RWPE1 (cell line): ENCODE results near the gene SLC39A11.

Experiments used
- CTCF ChIA-PET: fragments of 350-600 bp; sonication (Branson Sonifier 250); formaldehyde crosslinking; extraction: SDS; loops from one replicate; lab custom pipeline; 2021; lab: Yijun Ruan, JAX
- POLR2A ChIA-PET: fragments of 400-600 bp; formaldehyde crosslinking; extraction: SDS; loops from one replicate; lab custom pipeline; 2020; ENCODE audit warnings: antibody characterized with exemption; ENCODE audit not compliant: low non-redundant PET; lab: Yijun Ruan, JAX
- DNase-seq: peaks from one replicate; pipeline ENCODE4 v3.0.0; 2012; ENCODE audit warnings: low spot score
- H3K27ac ChIP-seq: fragments of 450-650 bp; 2 replicates; pipeline ENCODE4 v1.5.1; 2017
- TF ChIP-seq, protein P1 (sequence below): fragments of 450-650 bp; conservative IDR thresholded peaks from 2 replicates; pipeline ENCODE4 v1.5.1; 2017; ENCODE audit warnings: low read depth, mild to moderate bottlenecking

Gene SLC39A11

DNA sequence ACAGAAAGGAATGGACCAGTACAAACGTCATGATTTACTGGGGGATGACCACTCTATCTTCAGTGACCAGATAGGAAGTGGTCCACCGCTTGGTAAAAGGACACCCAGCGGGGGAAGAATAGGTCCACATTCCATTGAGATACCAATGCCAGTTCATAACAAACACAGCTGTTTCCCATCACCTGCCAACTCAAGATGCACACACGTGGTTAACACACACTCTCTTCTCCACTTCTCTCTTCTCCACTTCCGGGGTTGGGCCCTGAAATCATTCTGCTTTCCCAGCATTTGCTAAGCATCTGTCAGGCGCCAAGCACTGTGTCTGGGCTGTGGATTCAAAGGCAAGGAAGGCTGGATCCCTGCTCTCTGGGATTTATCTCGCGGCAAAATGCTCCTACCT, 175.5 kb downstream of the SLC39A11 start:
- no peak overlapping the region for H3K27ac ChIP-seq
- CTCF ChIA-PET = no interaction called here
- TF ChIP-seq, protein P1, sequence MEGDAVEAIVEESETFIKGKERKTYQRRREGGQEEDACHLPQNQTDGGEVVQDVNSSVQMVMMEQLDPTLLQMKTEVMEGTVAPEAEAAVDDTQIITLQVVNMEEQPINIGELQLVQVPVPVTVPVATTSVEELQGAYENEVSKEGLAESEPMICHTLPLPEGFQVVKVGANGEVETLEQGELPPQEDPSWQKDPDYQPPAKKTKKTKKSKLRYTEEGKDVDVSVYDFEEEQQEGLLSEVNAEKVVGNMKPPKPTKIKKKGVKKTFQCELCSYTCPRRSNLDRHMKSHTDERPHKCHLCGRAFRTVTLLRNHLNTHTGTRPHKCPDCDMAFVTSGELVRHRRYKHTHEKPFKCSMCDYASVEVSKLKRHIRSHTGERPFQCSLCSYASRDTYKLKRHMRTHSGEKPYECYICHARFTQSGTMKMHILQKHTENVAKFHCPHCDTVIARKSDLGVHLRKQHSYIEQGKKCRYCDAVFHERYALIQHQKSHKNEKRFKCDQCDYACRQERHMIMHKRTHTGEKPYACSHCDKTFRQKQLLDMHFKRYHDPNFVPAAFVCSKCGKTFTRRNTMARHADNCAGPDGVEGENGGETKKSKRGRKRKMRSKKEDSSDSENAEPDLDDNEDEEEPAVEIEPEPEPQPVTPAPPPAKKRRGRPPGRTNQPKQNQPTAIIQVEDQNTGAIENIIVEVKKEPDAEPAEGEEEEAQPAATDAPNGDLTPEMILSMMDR = no peak
- DNase-seq = no peak
- POLR2A ChIA-PET = no interaction called here

DNA sequence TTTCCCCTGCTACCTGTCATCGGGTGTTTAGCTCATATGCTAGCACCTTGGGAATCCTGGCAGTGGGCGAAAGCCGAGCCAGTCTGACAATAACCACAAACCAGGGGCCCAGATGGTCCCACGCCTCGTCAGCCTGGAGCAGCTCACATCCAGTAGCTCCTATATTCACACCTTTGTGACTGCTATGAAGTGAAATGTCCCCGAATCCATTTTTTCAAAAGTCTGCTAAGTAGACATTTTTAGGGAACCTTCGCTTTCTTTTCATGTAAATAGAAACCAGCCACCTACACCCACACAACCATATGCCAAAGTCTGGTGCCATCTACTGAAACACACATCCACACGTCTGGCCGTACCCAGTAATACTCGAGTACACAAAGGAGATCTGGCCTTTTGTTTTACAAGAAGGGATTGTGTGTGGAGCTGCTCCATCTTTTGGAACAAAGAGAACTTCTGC, 176.8 kb downstream of the SLC39A11 start:
- CTCF ChIA-PET = no interaction called here
- no peak for DNase-seq
- no peak overlapping the region for H3K27ac ChIP-seq
- POLR2A ChIA-PET = no interaction called here
- TF ChIP-seq, protein P1 = no peak

DNA sequence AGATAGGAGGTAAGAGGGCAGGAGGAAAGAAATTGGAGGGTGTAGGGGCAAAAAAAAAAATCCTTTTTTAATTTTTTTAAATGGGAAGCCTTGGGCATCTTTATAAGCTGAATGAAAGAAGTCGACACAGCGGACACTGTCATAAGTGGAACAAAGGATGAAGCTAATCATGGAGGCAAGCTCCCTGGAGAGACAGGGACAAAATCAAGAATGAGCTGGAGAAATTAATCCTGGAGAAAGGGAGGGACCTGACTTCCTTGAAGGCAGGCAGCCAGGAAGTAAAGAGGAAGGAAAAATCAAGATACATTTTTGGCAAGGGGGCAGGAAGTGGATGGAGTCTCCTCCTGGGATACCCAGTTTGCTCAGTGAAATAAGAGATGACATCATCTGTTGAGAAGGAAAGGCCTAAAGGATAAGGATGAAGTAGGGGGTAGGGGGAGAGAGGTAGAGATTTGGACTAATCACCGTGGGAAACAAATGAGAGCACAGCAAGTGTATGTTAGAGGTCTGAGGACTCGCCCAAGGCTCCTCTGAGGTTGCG, 179.3 kb downstream of the SLC39A11 start:
- POLR2A ChIA-PET = no interaction called here

DNA sequence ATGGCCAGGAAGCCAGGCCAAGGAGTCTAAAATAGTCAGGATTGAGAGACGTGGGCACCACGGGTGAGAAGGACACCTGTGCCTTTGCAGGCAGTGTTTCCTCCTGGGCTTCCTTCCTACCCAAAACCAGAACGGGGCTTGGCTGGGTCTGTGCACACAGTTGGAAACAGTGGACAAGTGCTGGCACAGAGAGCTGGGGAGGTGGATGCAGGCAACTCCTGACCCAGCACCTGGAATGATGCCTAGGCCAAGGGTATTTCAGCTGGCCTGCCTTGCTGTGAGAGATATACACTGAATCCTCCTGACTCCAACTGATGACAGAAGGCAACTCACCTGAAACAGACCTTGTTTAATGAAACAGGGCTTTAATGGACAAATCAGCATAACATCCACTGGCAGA, 186.2 kb downstream of the SLC39A11 start:
- TF ChIP-seq, protein P1 = no peak
- H3K27ac ChIP-seq = no peak overlapping the region

More for the DNA sequence above, 179.3 kb downstream of the SLC39A11 start:
- H3K27ac ChIP-seq = no peak overlapping the region
- no peak for DNase-seq
- TF ChIP-seq, protein P1 = no peak
- CTCF ChIA-PET = no interaction called here

DNA sequence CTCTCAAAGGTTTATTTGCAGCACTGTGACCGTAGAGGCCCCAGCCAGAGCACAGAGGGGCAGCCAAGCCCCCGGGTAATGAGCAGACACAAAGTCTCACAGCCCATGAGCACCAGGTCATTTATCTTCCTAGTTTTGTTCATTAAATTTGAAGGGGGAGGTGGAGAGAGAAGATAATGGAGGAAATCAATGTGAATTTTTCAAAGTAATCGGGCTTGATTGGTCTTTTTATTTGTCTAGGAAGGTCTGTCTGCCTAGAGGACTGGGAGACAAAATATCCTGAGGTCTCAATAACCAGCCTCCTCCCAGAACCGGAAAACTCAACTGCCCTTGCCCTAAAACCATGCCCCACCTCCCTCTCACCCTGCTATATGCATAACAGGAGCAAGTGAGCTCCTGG, 189.0 kb downstream of the SLC39A11 start:
- no peak for DNase-seq
- POLR2A ChIA-PET = no interaction called here
- TF ChIP-seq, protein P1 = no peak
- no peak overlapping the region for H3K27ac ChIP-seq
- CTCF ChIA-PET = no interaction called here

More for the DNA sequence above, 186.2 kb downstream of the SLC39A11 start:
- CTCF ChIA-PET = no interaction called here
- POLR2A ChIA-PET = no interaction called here
- no peak for DNase-seq

DNA sequence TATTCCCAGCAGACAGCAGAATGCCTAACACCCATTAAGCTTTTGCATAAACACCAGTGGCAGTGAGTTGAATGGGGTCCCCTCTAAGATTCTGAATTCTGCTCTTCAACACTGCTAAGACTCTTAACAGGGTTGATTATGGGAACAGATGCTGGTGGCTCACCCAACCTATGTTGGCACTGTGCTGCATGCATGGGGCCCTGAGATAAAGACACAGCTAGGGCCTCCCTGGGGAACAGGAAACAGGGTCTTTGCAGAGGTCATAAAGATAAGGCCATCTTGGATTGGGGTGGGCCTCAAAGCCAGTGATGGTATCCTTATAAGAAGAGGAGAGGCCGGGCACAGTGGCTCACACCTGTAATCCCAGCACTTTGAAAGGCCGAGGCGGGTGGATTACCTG, 190.8 kb downstream of the SLC39A11 start:
- H3K27ac ChIP-seq = no peak overlapping the region
- no peak for DNase-seq
- POLR2A ChIA-PET = no interaction called here
- CTCF ChIA-PET = no interaction called here
- TF ChIP-seq, protein P1 = no peak

DNA sequence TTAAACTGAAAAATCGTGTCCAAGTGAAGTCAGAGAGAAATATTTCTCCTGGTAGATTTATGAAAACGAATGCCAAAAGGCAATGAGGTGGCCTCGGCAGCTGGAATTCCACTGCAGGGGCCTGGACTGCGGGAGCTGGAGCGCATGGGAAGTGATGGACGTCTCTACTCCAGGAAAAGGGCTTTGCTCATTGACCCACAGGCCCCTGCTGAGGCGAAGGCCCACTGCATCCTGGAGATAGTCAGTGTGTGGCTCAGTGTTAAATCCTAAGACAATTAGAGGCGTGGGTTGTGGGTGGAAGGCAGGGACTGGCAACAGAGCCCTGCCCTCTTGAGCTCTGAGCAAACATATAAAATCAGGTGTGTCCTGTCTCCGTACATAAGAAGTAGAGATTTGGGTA, 191.4 kb downstream of the SLC39A11 start:
- POLR2A ChIA-PET = no interaction called here
- CTCF ChIA-PET = no interaction called here
- no peak for DNase-seq
- H3K27ac ChIP-seq = no peak overlapping the region
- TF ChIP-seq, protein P1 = no peak
